GM19455 (cell line): Measurements from ENCODE around the gene TRIM24.
"Not testable (repeated sequence)": the region's sequence is repeated elsewhere in the genome, so short reads cannot be mapped to it uniquely, and the experiment has no call there.

ENCODE experiments used
- ATAC-seq: cut with Tn5 transposase; IDR thresholded peaks from one replicate; pipeline ENCODE4 v1.9.1; 2021; ENCODE audit not compliant: unreplicated experiment

Gene TRIM24

GRCh38 chr7:138460176-138460648 lies at the start of gene TRIM24:
Gene TRIM24, plus strand, starts transcription at chr7:138460259. Its CDS starts 290 bp downstream, at chr7:138460549.
- peak; percentile 72 for ATAC-seq

- not testable (repeated sequence) for ATAC-seq
These were observed 48.0 kb upstream of the TRIM24 start for GRCh38 chr7:138412077-138412476.

- not testable (repeated sequence) for ATAC-seq
These were observed 47.1 kb upstream of the TRIM24 start for GRCh38 chr7:138412921-138413320.

GRCh38 chr7:138417078-138417700 lies 42.9 kb upstream of the TRIM24 start:
- no peak for ATAC-seq

- no peak for ATAC-seq
These were observed 42.3 kb upstream of the TRIM24 start for GRCh38 chr7:138417764-138418163.

- ATAC-seq: not testable (repeated sequence)
These were observed 41.7 kb upstream of the TRIM24 start for GRCh38 chr7:138418403-138418802.

GRCh38 chr7:138425026-138425425 lies 35.0 kb upstream of the TRIM24 start:
- no peak for ATAC-seq

GRCh38 chr7:138429577-138430250 lies 30.3 kb upstream of the TRIM24 start:
- ATAC-seq: no peak

- no peak for ATAC-seq
These were observed 28.5 kb upstream of the TRIM24 start for GRCh38 chr7:138431517-138431916.

- ATAC-seq: no peak
These were observed 26.2 kb upstream of the TRIM24 start for GRCh38 chr7:138433583-138434443.

GRCh38 chr7:138434597-138435019 lies 25.5 kb upstream of the TRIM24 start:
- no peak for ATAC-seq

- no peak for ATAC-seq
These were observed 24.7 kb upstream of the TRIM24 start for GRCh38 chr7:138435231-138435919.

GRCh38 chr7:138436388-138436787 lies 23.7 kb upstream of the TRIM24 start:
- ATAC-seq: no peak

- ATAC-seq: no peak
These were observed 19.6 kb upstream of the TRIM24 start for GRCh38 chr7:138440460-138440859.

GRCh38 chr7:138442822-138443221 lies 17.2 kb upstream of the TRIM24 start:
- ATAC-seq: no peak

- no peak for ATAC-seq
These were observed 10.5 kb upstream of the TRIM24 start for GRCh38 chr7:138449580-138449979.

- no peak for ATAC-seq
These were observed 4.5 kb upstream of the TRIM24 start for GRCh38 chr7:138455609-138456008.

- ATAC-seq: no peak
These were observed 3.8 kb upstream of the TRIM24 start for GRCh38 chr7:138456220-138456619.

GRCh38 chr7:138458576-138459412 lies 1.3 kb upstream of the TRIM24 start:
- no peak for ATAC-seq
